Activated CD4-positive, alpha-beta memory T cell treated with anti-CD3 and anti-CD28 coated beads, Interleukin-2, amount 10 ng/mL, durations not matched to agents 7 days and 5 days (primary cell): ENCODE data around the gene FGL2. TPM values are rescaled to one million over a fixed set of nuclear protein-coding genes. Genes with fewer than 3 reads are reported as not detected.
A peak's percentile ranks its signal among the peaks of the same experiment; 100 is the strongest.
"Not testable (repeated sequence)": the region's sequence is repeated elsewhere in the genome, so short reads cannot be mapped to it uniquely, and the experiment has no call there.

Experiments
- CTCF ChIA-PET: fragments of 350-600 bp; sonication (Branson Sonifier 250); formaldehyde crosslinking; loops from one replicate; lab custom pipeline; 2021; ENCODE audit warnings: antibody characterized with exemption, inconsistent platforms; lab: Charles Lee
- POLR2A ChIA-PET: fragments of 350-600 bp; sonication (Branson Sonifier 250); formaldehyde crosslinking; loops from one replicate; lab custom pipeline; 2021; ENCODE audit warnings: antibody characterized with exemption; lab: Charles Lee
- DNase-seq: peaks from one replicate; pipeline ENCODE4 v3.0.0-alpha.2; 2020
- H3K27ac Mint-ChIP-seq: one replicate; pipeline ENCODE4 v1.8.0; 2021; ENCODE audit warnings: mild to moderate bottlenecking, mixed read lengths
- H3K27me3 Mint-ChIP-seq: one replicate; pipeline ENCODE4 v1.8.0; 2021; ENCODE audit warnings: mixed read lengths
- H3K36me3 Mint-ChIP-seq: one replicate; pipeline ENCODE4 v1.8.0; 2021; ENCODE audit warnings: low read depth, mixed read lengths
- H3K4me1 Mint-ChIP-seq: one replicate; pipeline ENCODE4 v1.8.0; 2021; ENCODE audit warnings: mixed read lengths
- H3K4me3 Mint-ChIP-seq: one replicate; pipeline ENCODE4 v1.8.0; 2021; ENCODE audit warnings: mild to moderate bottlenecking, mixed read lengths
- H3K9me3 Mint-ChIP-seq: one replicate; pipeline ENCODE4 v1.8.0; 2021; ENCODE audit warnings: mixed read lengths
- total RNA-seq, 2 experiments: library from RNA; stranded (reverse); gene quantifications; one replicate each; pipeline ENCODE4 v1.2.3, GENCODE V29; 2021

Gene FGL2
- total RNA-seq, 2 experiments from 2014 or later, result 4.1 to 4.2 TPM

DNA sequence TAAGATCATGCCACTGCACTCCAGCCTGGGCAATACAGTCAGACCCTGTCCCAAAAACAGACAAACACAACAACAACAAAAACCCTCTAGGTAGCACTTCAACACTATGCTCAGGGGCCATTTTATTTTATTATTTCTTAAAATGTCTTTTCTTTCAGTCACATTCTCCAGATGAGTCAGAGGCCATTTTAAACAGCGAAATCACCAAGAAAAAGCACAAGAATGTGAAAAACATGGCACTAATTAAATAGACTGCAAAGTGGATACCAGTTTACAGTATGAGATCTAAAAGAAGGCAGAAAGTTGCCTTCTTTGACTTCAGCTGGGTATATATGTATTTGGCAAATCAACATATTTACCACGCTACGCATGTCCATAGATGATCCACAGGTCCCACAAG, 6.1 kb upstream of the FGL2 start:
- ChIA-PET CTCF (interaction anchor here (1.0 kb wide), 1 partner anchor 42 kb away, joined by 6 read pairs; no protein-coding TSS in a partner anchor), POLR2A (no interaction called here)
- peaks cover 17% of the 10 kb centered on the region for H3K36me3 Mint-ChIP-seq
- H3K4me3 Mint-ChIP-seq, result no peak overlapping the region
- H3K27me3 Mint-ChIP-seq, result no peaks in the 10 kb centered on the region
- H3K4me1 Mint-ChIP-seq, result peaks cover 10% of the 10 kb centered on the region
- peaks cover 24% of the 10 kb centered on the region for H3K9me3 Mint-ChIP-seq
- DNase-seq, result no peak
- no peak overlapping the region for H3K27ac Mint-ChIP-seq

DNA sequence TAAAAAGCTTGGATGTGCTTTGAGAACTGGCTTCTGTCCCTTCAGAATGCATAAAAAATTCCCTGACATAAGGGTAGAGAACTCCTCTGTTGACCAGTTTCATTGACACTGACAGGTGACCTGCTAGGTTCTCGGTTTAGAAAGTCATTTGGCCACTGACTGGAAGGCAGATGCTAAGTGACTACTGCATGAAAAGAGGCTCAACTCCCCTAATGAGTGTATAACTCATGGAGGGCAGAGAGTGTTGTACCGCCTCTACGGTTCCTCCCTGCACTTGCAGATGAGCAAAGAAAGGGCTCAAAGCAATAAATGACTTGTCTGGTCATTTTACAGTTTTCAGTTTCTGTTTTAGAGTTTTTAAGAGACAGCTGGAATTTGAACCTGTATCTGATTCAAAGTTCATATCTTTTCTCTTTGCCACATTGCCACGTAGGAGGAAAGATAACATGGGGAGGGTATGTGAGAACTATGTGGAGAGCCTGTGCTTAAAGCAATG, 2.9 kb upstream of the FGL2 start:
- Mint-ChIP-seq H3K36me3 (no peaks in the 10 kb centered on the region), H3K4me1 (peaks cover 39% of the 10 kb centered on the region), H3K27me3 (no peaks in the 10 kb centered on the region), H3K4me3 (no peak overlapping the region), H3K27ac (no peak overlapping the region), H3K9me3 (no peaks in the 10 kb centered on the region)
- no peak for DNase-seq
- ChIA-PET CTCF (no interaction called here), POLR2A (interaction anchor here (0.7 to 1.1 kb wide), 2 partner anchors 9 to 80 kb away, joined by 3 read pairs; partner anchors contain the start of gene CCDC146)

GRCh38 chr7:77200542-77200941, 923 bp upstream of the FGL2 start:
- peaks cover 44% of the 10 kb centered on the region for H3K4me1 Mint-ChIP-seq
- ChIA-PET CTCF (interaction anchor here (1.8 to 2.2 kb wide), 2 partner anchors 46 to 78 kb away, joined by 7 to 13 read pairs; partner anchors contain the start of gene CCDC146), POLR2A (interaction anchor here (1.7 to 1.8 kb wide), 2 partner anchors 39 to 46 kb away, joined by 4 to 8 read pairs; no protein-coding TSS in a partner anchor)
- peaks cover 4% of the 10 kb centered on the region for H3K36me3 Mint-ChIP-seq
- H3K9me3 Mint-ChIP-seq, result no peaks in the 10 kb centered on the region
- peak overlapping the region; percentile 3 for H3K27ac Mint-ChIP-seq
- no peak for DNase-seq
- H3K27me3 Mint-ChIP-seq, result no peaks in the 10 kb centered on the region
- peak overlapping the region; percentile 39 for H3K4me3 Mint-ChIP-seq

DNA sequence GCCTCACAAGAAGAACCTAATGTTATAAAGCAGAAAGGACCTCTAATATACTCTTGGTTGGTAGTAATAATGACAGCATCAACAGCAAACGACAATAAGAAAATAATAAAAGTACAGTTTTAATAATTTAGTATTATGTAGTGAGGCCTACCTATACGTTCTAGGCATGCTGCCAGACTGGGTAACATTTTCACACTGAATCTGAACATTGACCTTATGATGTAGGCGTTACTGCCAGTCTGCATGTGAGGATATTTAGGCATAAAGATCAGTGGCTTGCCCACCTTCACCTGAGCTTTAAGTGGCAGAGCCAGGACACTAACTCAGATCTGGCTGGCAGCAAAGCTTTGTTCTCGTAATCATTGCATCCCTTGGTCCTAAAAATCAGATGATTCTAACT, 2.5 kb downstream of the FGL2 start:
- ChIA-PET CTCF (interaction anchor here (1.3 kb wide), 1 partner anchor 42 kb away, joined by 3 read pairs; no protein-coding TSS in a partner anchor), POLR2A (interaction anchor here (0.7 kb wide), 1 partner anchor 26 kb away, joined by 3 read pairs; no protein-coding TSS in a partner anchor)
- no peak overlapping the region for H3K27ac Mint-ChIP-seq
- peaks cover 6% of the 10 kb centered on the region for H3K36me3 Mint-ChIP-seq
- no peaks in the 10 kb centered on the region for H3K9me3 Mint-ChIP-seq
- peak overlapping the region; percentile 1 for H3K4me3 Mint-ChIP-seq
- DNase-seq, result no peak
- peaks cover 52% of the 10 kb centered on the region for H3K4me1 Mint-ChIP-seq
- H3K27me3 Mint-ChIP-seq, result no peaks in the 10 kb centered on the region

GRCh38 chr7:77188731-77189437, 10.7 kb downstream of the FGL2 start:
- Mint-ChIP-seq H3K36me3 (peaks cover 7% of the 10 kb centered on the region), H3K27me3 (no peaks in the 10 kb centered on the region), H3K4me1 (peaks cover 14% of the 10 kb centered on the region), H3K4me3 (no peak overlapping the region), H3K9me3 (no peaks in the 10 kb centered on the region), H3K27ac (no peak overlapping the region)
- CTCF ChIA-PET, result no interaction called here
- DNase-seq, result no peak
- POLR2A ChIA-PET, result no interaction called here

- Mint-ChIP-seq H3K4me3 (no peak overlapping the region), H3K36me3 (peaks cover 8% of the 10 kb centered on the region), H3K27ac (no peak overlapping the region), H3K9me3 (no peaks in the 10 kb centered on the region), H3K27me3 (no peaks in the 10 kb centered on the region), H3K4me1 (peaks cover 1% of the 10 kb centered on the region)
- POLR2A ChIA-PET, result no interaction called here
- CTCF ChIA-PET, result no interaction called here
- DNase-seq, result no peak
Observed at GRCh38 chr7:77185866-77186265, 13.8 kb downstream of the FGL2 start.

GRCh38 chr7:77184990-77185389, 14.6 kb downstream of the FGL2 start:
- no peak overlapping the region for H3K4me3 Mint-ChIP-seq
- ChIA-PET CTCF (no interaction called here), POLR2A (no interaction called here)
- H3K9me3 Mint-ChIP-seq, result no peaks in the 10 kb centered on the region
- no peak overlapping the region for H3K27ac Mint-ChIP-seq
- H3K4me1 Mint-ChIP-seq, result peaks cover 1% of the 10 kb centered on the region
- no peaks in the 10 kb centered on the region for H3K27me3 Mint-ChIP-seq
- no peak for DNase-seq
- peaks cover 4% of the 10 kb centered on the region for H3K36me3 Mint-ChIP-seq

DNA sequence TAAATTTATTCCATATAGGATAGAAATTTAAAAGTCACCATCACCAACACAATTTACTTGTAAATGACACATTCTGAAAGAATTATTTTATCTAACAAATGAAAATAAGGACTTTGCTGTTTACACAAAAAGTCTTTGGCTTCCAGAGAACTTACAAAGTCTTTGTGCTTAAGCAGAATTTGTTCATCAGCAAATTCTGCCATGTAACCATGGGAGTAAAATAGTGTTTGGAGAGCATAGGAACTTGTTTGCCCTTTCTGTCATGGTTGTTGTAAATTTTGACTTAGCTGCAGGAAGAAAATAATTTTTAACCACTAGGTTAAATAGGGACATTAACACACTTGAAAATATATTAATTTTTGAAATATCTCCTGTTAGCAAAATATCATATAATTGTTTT, 15.2 kb downstream of the FGL2 start:
- Mint-ChIP-seq H3K4me1 (peaks cover 1% of the 10 kb centered on the region), H3K27me3 (no peaks in the 10 kb centered on the region), H3K36me3 (peaks cover 4% of the 10 kb centered on the region), H3K27ac (no peak overlapping the region), H3K9me3 (no peaks in the 10 kb centered on the region), H3K4me3 (no peak overlapping the region)
- no peak for DNase-seq
- POLR2A ChIA-PET, result interaction anchor here (0.9 kb wide), 1 partner anchor 9 kb away, joined by 4 read pairs; no protein-coding TSS in a partner anchor
- CTCF ChIA-PET, result no interaction called here

DNA sequence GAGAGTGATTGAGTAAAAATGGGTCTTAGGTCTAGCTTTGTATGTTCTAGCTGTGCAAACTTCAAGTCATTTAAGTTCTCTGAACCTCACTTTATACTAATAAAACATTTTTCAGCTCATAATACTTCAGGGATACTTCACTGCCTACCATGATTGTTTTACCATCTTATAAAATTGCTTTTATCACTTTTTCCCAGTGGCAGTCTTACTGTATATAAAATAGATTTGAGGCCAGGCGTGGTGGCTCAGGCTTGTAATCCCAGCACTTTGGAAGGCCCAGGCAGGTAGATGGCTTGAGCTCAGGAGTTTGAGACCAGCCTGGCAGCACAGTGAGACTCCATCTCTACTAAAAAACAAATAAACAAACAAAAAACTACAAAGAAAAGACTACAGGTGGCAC, 17.4 kb downstream of the FGL2 start:
- Mint-ChIP-seq H3K36me3 (peaks cover 4% of the 10 kb centered on the region), H3K4me3 (no peak overlapping the region), H3K4me1 (no peaks in the 10 kb centered on the region), H3K9me3 (no peaks in the 10 kb centered on the region), H3K27ac (no peak overlapping the region), H3K27me3 (no peaks in the 10 kb centered on the region)
- POLR2A ChIA-PET, result no interaction called here
- CTCF ChIA-PET, result no interaction called here
- DNase-seq, result no peak

- POLR2A ChIA-PET, result no interaction called here
- CTCF ChIA-PET, result no interaction called here
- DNase-seq, result no peak
- H3K9me3 Mint-ChIP-seq, result no peaks in the 10 kb centered on the region
- no peaks in the 10 kb centered on the region for H3K27me3 Mint-ChIP-seq
- no peaks in the 10 kb centered on the region for H3K4me1 Mint-ChIP-seq
- H3K36me3 Mint-ChIP-seq, result peaks cover 4% of the 10 kb centered on the region
- H3K27ac Mint-ChIP-seq, result no peak overlapping the region
- H3K4me3 Mint-ChIP-seq, result no peak overlapping the region
Observed at GRCh38 chr7:77181734-77182133, 17.9 kb downstream of the FGL2 start.

DNA sequence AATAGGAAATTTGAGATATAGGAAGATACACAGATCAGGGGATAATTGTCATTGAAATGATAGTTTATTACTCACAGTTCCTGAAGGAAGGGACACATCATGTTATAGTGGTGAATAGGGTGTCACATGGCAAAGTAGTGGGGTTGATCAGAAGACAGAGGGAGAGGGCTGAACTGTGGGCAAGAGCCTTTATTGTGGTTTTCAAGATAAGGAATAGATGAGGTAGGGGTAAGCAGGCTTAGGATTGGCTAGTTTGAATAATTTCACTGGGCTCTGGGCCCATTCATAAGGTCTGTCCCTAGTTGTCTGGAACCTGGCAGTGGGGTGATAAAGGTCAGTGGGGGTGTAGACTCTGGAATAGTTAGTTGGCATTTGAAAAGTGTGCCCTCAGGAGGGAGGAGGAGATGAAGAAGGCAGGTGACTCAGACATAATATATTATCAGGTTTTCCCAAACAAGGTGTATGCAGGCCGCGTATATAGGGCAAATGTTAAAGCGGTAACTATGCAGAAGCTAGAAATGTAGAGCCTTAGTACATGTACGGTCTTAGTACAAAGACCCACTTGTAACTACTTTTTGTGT, 18.5 kb downstream of the FGL2 start:
- Mint-ChIP-seq H3K36me3 (peaks cover 4% of the 10 kb centered on the region), H3K27me3 (no peaks in the 10 kb centered on the region), H3K4me1 (no peaks in the 10 kb centered on the region), H3K27ac (no peak overlapping the region), H3K4me3 (no peak overlapping the region), H3K9me3 (no peaks in the 10 kb centered on the region)
- ChIA-PET CTCF (no interaction called here), POLR2A (no interaction called here)
- DNase-seq, result no peak

DNA sequence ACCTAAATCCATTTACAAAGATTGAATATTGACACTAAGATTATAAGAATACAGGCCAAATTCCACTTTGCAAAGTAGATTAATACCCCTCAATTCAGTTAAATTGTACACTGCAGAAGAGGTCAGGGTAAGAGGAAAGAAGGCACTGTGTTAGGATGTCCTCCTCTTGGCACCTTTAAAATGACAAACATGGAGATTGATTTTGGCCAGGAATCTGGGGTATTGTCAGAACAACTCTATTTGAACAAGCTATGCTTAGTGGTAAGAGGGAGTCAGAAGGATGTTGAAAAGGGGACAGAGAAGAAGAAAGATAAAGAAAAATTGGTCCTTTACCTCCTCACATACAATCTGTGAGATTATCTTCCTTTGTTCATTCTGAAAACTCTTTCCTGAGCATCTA, 21.6 kb downstream of the FGL2 start:
- H3K4me1 Mint-ChIP-seq, CTCF ChIA-PET, DNase-seq, H3K27me3 Mint-ChIP-seq, H3K27ac Mint-ChIP-seq, H3K4me3 Mint-ChIP-seq, H3K9me3 Mint-ChIP-seq, POLR2A ChIA-PET, H3K36me3 Mint-ChIP-seq: not testable (repeated sequence)

GRCh38 chr7:77177321-77177904, 22.2 kb downstream of the FGL2 start:
- H3K4me1 Mint-ChIP-seq, H3K27ac Mint-ChIP-seq, POLR2A ChIA-PET, DNase-seq, H3K27me3 Mint-ChIP-seq, H3K36me3 Mint-ChIP-seq, CTCF ChIA-PET, H3K4me3 Mint-ChIP-seq, H3K9me3 Mint-ChIP-seq: not testable (repeated sequence)
